ENCODE results near the gene PCED1B.
"Not testable (repeated sequence)": the region's sequence is repeated elsewhere in the genome, so short reads cannot be mapped to it uniquely, and the experiment has no call there.

Gene PCED1B

DNA sequence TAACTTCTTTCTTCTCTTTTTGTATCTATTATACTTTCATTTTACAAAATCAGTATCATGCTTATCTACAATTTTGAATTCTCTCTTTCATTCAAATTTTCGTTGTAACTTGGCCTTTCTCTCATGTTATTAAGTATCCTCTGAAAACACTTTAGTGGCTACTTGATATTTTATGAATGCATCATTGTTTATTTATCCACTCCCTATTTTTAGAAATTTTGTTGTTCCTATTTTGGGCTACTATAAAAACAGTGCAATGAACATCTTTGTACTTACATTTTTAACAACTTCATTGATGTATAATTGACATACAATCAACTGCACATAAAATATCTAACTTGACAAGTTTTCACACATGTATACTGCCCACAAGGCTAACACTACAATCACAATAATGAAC lies 44.3 kb downstream of the PCED1B start:
- DNase-seq: no peak

DNA sequence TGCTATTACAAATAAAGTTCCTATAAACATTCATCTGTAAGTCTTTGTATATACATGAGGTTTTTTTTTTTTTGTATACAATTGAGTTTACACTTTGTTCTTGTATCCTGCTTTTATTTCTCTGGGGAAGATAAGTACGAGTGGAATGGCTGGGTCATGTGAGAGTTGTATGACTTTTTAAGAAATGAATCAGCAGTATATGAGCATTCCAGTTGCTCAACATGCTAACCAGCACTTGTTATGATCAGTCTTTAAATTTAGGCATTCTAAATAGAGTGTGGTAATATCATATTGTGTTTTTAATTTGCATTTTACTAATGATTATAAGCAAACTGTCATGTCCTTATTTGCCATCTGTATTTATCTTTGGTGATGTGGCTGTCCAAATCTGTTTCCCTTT lies 45.0 kb downstream of the PCED1B start:
- DNase-seq: no peak

DNA sequence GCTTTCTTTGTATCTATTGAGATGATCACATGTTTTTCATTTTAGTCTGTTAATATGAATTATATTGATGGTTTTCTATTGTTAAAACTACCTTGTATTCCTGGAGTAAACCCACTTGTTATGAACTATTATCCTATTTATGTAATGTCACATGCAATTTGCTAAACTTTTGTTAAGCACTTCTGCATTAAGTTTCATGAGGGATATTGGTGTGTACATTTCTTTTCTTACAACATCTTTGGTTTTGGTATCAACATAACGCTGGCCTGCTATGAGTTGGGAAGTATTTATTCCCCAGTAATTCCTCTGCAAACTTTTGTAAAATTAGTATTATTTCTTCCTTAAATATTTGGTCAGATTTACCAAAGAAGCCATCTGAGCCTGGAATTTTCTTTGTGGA lies 46.8 kb downstream of the PCED1B start:
- DNase-seq: no peak

DNA sequence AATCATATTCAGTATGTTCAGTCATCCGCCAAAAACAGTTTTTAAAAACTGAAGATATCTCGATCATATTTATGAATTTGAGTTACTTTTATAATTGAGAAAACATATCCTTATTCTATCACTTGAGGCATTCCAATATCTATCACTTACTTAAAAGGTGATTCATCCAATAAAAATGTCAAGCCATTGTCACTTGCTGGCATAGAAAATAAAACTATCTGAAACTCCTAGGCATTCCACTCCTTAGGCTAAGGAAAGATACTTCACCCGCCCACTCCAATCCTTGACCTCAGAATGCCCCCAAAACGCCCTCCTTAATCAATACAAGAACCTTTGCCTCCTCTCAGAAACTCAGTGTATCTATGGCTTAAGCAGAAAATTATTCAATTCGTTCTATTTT lies 51.6 kb downstream of the PCED1B start:
- no peak for DNase-seq

DNA sequence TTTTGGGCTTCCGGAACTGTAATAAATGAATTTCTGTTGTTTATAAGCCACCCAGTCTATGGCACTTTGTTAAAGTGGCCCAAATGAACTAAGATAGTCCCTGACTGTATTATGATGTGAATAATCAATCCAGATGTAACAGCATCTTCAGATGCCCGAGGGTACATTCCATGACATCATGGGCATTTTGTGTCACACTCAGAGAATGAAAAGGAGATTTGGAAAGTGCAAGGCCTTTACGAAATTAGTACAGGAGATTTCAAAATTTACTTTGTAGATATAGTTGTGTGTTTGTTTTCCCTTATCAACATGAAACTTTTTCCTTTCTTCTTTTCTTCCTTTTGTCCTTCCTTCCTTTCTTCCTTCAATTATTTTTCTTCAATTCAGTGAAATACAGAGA lies 54.6 kb downstream of the PCED1B start:
- DNase-seq: no peak

DNA sequence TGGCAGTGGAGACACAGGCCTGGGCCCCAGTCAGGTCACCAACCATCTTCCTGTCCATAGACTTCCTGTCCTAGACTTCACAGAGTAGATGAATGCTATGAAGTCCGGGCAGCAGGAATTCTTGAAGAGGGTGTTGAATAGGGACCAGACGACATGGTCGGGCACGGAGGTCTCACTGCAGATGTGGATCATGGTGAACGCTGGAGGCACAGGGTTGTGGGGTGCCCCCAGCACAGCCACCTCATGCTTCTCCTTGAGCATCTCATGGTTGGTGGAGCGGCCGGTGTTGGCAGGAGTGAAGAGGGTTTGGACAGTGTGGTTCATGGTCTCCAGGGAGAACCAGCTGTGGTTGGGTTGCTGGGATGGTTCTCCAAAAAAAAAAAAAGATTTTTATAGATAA lies 56.2 kb downstream of the PCED1B start:
- DNase-seq: no peak

DNA sequence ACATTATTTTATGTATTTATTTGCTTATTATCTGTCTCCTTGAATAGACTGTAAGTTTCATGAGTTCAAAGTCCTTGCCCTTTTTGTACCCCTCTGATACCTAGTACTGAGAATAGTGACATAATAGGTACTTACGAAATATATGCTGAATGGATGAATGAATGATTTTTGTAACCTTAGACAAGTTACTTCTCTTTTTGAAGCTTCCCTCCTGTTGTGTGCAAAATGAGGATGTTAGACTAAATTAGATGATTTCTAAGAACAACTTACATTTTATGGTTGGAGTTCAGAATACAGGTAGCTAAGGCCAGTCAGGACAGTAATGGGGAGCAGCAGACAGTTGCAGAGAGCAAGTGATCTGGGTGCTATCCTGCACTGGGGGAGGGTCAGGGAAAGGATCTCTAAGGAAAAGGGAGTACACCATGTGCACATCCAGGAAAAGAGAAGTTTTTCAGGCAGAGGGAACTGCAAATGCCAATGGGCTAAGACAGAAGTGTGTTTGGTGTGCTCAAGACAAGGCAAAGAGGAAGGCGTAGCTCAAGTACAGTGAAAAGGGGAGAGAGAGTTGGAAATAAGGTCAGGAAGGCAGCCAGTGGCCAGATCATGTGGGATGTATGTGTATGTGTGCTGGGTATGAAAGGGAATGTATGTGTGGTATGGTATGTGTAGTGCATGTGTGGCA lies 59.7 kb downstream of the PCED1B start:
- DNase-seq: no peak

DNA sequence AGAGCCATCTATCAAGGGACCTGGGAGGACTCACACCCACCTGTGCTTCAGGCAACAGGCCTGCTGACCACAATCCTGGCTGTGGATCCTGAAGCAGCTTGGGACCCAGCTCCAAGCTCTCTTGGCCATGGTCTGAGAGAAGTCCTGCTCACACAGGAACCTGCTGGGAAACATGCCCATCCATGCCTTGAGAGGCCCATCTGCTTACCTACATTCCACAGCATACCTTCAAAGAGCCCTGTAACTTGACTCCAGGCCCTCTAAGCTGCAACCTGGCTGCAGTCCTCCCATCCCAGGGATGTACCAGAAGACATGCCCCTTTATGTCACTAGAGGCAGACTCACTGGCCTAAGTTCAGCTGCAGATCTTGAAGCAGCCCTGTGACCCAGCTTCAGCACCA lies 62.0 kb downstream of the PCED1B start:
- no peak for DNase-seq

DNA sequence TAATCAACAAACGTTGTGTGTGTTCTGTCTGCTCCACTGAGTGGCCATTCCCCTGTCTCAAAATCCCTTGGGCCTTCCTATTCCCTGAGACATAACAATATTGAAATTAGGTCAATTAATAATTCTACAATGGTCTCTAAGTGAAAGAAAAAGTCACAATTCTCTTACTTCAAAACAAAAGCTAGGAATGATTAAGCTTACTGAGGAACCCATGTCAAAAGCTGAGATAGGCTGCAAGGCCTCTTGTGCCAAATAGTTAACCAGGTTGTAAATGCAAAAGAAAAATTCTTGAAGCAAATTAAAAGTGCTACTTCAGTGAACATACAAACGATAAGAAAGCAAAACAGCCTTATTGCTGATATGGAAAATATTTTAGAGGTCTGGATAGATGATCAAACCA lies 65.3 kb downstream of the PCED1B start:
- DNase-seq: no peak

DNA sequence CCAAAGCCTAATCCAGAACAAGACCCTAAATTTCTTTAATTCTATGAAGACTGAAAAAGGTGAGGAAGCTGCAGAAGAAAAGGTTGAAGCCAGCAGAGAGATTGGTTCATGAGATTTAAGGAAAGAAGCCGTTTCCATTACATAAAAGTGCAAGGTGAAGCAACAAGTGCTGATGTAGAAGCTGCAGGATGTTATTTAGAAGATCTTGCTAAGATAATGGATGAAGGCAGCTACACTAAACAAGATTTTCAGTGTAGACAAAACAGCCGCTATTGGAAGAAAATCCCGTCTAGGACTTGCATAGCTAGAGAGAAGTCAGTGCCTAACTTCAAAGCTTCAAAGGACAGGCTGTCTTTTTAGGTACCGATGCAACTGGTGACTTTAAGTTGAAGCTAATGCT lies 65.8 kb downstream of the PCED1B start:
- DNase-seq: no peak

DNA sequence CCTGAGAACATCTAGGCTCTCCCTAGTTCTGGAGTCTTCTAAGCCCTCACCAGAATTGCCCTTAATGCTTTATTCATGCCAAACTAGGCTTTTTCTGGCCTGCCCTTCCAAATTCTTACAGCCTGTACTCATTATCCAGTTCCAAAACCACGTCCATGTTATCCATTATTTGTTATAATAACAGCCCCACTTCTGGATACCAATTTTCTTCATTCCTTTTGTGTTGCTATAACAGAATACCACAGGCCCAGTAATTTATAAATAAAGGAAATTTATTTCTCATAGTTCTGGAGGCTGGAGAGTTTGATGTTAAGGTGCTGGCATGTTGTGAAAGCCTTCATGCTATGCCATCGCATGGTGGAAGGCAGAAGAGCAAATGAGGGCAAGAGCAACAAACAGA lies 68.3 kb downstream of the PCED1B start:
- DNase-seq: no peak

DNA sequence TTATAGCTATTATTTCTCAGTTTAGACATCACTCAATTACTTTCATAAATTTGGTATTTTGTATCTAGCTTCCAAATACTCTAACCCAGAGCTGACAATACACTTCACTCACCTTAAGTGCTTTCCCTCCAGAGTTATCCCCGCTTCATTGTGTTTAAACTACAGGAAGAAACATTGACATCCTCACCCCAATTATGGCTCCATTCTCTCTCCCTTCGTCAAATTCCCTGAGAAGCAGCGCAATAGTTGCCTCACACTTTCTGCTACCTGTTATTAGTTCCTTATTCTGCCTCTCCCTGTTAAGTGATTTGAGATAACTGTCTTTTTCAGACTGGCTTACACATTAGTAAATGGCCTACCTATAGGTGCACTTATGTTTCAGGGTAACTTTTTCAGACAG lies 69.7 kb downstream of the PCED1B start:
- DNase-seq: no peak

DNA sequence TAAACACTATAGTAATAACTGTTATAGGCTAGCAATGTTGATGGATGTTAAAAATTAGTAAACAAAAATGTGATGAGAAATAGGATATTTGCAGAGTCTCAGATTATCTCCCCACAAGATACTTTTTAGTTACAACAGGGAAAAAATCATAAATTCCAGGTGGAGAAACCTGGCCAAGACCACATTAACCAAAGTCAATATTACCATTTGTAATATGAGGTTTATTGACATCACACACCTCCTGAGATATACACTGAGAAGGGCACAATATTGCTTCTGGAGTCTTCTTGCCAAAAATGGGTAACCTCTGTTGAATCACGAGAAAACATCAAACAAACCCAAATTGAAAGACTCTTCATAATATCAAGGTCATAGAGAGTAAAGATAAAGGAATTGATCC lies 72.7 kb downstream of the PCED1B start:
- DNase-seq: no peak

DNA sequence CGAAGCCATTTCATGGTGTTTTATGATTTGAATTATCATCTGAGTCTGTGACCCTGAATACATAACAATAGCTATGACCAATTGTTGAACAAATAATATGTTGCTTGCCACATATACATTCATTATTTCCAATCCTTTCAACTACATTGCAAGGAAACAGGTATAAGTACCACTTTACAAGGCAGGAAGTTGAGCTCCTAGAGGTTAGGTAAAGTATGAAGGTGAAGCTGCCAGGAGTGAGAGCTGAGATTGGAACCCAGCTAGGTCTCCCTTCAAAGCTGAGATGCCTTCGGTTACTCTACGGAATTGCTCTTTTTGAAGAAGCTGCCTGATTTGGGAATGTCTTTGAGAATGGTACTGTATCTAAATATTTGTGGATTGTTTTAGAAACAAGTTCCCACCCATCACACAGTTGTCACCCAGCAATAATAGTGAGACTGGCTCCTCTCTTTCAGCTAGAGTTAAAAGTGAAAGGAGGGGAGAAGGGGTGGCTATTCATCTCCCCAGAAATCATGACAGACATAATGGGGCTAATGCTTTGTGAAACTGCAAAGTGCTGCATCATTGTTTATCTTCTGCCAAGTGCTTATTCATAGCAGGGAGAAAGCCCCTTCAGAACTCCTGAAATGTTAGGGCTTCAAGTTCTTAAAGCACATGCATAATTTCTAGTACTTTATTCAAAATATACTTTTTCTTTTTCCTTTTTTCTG lies 76.2 kb downstream of the PCED1B start:
- no peak for DNase-seq

DNA sequence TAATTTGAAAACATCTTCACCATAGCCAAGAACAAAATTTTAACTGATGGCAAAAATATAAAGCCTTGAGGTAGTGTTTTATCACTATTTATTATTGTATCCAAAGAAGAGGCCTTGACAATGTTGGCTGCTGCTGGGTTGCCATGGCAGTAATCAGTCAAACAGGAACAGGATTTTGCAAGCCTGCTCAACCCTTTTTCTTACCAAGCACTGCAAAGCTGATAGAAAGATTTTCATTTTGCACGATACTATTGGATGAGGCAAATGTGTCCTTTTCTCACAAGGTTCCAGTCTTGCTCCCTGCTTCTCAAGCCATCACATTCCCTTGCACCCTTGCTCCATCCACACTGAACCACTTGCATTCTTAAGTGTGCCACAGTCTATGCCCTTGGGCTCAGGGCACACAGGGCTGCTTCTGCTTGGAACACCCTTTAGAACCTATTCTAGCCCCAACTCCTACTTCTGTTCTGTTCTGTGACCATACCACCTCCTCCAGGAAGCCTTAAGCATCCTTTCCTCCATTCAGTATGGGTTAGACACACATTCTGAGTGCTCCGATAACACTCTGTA lies 76.8 kb downstream of the PCED1B start:
- no peak for DNase-seq

DNA sequence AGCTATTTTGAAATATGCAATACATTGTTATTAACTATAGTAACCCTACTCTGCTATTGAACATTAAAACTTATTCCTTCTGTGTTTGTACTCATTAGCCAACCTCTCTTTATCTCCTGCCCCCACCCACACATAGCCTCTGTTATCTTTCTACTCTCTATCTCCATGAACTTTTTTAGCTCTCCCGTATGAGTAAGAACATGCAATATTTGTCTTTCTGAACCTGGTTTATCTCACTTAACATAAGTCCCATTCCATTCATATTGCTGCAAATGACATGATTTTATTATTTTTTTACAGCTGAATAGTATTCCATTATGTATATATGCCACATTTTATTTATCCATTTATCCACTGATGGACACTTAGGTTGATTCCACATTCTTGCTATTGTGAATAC lies 79.4 kb downstream of the PCED1B start:
- no peak for DNase-seq

DNA sequence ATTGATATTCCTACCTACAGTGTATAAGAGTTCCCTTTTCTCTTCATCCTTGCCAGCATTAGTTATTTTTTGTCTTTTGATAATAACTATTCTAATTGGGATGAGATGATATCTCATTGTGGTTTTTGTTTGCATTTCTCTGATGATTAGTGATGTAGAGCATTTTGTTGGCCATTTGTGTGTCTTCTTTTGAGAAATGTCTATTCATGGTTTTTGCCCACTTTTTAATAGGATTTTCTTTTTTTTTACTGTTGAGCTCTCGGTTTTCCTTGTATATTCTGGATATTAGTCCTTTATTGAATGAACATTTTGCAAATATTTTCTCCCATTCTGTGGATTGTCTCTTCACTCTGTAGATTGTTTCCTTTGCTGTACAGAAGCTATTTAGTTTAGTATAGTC lies 79.9 kb downstream of the PCED1B start:
- DNase-seq: no peak

DNA sequence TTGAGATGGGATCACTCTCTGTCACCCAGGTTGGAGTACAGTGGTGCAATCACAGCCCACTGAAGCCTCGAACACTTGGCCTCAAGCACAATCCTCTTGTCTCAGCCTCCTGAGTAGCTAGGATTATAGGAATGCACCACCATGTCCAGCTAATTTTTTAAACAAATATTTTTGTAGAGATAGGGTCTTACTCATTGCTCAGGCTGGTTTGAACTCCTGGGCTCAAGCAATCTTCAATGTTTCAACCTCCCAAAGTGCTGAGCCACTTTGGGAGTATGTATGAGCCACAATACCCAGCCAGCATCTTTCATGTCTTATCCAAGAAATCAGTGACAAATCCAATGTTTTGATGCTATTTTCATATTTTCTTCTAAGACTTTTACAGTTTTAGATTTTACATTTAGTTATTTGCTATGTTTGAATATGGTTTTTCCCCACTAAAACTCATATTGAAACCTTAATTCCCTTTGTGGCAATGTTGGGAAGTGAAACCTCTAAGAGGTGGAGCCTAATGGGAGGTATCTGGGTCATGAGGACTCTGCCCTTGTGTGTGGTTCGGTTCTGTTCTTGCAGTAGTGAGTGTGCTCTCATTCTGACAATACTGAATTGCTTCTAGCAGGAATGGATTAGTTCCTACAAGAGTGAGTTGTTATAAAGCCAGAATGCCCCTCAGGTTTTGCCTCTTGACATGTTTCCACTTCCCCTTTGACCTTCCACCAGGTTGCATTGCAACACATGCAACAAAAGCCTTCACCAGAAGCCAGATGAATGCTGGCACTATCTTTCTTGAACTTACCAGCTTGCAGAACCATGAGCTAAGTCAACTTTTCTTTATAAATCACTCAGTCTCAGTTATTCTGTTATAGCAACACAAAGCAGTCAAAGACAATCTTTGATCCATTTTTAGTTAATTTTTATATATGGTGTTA lies 81.2 kb downstream of the PCED1B start:
- DNase-seq: no peak

DNA sequence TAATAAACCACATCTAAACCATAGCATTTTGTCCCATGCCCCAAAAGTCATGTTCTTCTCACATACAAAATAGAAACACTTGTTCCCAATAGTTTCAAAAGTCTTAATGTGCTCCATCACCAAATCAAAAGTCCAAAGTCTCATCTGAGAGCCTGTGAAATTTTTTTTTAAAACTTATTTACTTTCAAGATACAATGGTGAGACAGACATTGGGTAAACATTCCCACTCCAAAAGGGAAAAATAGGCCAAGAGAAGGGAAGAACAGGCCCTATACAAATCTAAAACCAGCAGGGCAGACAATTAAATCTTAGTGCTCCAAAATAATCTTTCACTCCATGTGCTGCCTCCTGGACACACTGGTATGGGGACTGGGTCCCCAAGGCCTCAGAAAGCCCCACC lies 84.7 kb downstream of the PCED1B start:
- DNase-seq: no peak

DNA sequence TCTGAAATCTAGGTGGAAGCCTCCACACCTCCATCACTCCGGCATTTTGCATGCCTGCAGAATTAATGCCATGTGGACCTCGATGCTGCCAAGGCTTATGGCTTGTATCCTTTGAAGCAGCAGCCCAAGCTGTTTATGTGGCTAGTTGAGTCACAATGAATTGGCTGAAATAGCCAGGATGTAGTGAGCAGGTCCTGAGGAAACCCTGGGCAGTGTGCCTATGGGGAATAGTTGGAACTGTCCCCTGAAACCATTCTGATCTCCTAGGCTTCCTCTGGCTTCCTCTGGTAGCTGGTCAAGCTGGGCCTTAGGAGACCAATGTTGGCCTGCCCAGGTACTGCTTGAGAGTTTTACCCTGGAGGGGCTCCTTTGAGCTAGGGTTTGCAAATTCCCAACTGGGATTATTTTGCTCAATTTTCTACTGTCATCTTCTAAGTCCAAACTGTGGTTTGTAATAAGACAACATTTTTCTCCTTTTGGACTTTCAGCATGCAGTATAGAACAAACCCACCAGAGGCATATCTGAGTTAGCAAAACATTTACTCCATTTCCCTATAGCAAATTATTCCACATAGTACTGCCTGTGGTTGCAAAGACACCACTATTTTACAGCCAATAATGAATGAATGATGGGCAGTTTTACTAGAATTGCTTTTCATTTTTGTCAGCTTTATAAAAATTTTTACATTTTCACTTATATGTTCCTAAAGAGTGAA lies 85.5 kb downstream of the PCED1B start:
- no peak for DNase-seq

DNA sequence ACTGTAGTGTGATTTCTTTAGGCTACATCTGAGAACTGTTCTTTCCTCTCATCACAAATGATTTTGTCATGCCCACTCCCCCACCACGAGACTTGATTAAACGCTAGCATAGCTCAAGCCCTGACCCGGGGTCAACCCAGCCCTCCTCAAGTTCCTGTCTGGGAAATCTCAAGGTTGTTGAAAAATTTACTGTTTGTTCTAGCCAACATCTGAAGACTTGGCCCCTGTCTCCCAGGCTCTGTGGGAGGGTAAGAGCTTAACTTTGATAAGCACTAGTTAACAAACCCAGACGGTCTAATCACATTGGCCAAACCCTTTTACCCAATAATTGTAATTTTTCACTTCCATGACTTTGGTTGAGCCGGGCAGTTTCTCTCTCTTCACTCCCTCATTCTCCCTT lies 86.5 kb downstream of the PCED1B start:
- no peak for DNase-seq

DNA sequence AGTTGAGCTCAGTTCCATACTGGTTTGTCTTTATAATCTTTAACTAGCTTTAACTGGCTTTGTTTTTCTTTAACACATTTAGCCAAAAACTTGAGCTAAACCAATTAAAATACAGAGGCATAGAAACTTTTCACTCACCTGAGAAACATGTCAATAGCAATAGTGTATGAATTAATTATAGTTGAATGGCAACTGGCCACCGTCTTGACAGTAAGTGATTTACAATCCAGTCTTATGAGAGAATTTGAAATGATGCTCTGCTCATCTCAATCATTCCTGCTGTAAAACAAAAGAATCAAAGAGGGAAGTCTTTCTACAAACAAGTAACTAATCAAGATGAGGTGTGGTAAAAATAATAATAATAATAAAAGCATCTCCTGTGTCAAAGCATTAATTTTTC lies 86.9 kb downstream of the PCED1B start:
- DNase-seq: no peak

DNA sequence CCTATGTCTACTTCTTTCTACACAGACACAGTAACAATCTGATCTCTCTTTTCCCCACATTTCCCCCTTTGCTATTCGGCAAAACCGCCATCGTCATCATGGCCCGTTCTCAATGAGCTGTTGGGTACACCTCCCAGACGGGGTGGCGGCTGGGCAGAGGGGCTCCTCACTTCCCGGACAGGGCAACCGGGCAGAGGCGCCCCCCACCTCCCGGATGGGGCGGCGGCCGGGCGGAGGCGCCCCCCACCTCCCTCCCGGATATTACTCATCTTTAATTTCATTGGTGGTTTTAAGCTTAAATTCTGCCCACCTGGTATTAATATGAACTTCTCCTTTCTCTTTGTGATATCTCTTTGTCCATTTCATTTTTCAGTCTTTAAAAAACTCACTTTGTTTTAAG lies 90.9 kb downstream of the PCED1B start:
- not testable (repeated sequence) for DNase-seq

Data from CD4-positive, alpha-beta T cell treated with Interleukin-17A for 4 hours (primary cell).